GM19193 (cell line): ENCODE results near the gene PTTG1IP.

Experiments
- POLR2A ChIP-seq: IDR thresholded peaks from 4 replicates; pipeline ENCODE4 v1.6.1; 2011; ENCODE audit not compliant: insufficient read depth, insufficient read length; ENCODE audit errors: extremely low read depth

Gene PTTG1IP

GRCh38 chr21:44869781-44870747 is 3.4 kb downstream of the PTTG1IP start:
- no peak for TF ChIP-seq POLR2A

DNA sequence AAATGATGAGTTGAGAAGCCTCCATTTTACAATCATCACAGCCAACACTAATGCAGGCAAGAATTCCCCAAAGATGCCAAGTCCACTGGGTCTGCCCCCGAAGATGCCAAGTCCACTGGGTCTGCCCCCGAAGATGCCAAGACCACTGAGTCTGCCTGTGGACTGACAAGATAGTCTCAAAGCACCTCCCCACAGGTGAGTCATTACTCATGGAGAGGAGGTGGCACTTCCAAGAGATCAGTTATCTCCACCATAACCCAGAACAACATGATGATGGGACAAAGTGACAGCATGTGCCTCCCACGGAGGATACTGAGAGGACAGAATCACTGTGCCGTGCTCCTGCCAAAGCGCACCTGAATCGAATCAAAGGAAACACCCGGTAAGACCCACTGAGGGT is 4.8 kb downstream of the PTTG1IP start:
- TF ChIP-seq POLR2A: no peak

- TF ChIP-seq POLR2A: no peak
Observed at GRCh38 chr21:44867999-44868700, 5.3 kb downstream of the PTTG1IP start.

- TF ChIP-seq POLR2A: no peak
Observed at GRCh38 chr21:44867464-44867863, 6.0 kb downstream of the PTTG1IP start.

DNA sequence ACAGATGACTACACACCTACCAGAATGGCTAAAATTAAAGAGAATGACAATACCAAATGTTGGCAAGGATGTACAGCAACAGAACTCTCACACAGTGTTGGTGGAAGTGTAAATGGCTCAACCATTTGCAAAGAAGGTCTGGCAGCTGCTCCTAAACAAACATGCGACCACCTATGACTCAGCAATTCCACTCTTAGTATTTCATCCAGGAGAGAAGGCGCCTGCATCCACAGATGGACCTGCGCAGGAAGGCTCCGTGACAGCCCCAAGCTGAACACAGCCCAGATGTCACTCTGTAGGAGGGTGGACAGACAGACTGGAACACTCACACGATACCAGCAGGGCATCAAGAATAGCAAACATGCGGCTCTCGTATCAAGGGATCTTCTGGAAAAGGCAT is 6.7 kb downstream of the PTTG1IP start:
- no peak for TF ChIP-seq POLR2A

DNA sequence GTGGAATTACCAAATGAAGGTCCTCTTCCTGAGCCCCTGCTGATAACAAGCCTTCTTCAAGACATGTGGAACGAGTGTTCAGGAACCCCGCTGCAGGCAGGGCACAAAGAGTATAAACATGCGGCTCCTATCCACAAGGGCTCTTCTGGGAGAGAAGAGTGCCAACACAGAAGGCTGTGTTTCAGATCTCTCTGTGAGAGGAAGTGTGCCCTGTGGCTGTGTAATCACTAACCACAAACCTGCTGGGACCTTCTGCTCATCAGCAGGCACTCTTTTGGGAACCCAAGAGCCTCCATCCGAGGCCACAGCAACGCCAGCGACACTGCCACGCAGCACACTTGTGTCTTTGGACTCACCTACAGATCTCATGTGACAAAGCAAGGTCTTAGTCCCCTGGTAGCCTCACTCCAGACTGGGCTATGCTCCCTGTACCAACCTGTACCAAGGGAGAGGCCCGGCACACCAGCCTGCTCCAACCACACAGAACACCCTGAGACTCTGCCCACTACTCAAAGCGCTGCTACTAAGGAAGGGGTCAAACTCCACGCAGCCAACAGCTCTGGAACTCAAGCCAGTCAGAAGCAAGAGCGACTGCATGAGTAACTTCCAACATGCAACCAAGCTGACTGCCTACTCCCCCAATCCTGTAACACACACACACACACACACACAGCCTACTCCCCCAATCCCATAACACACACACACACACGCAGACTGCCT is 7.8 kb downstream of the PTTG1IP start:
- no peak for TF ChIP-seq POLR2A

DNA sequence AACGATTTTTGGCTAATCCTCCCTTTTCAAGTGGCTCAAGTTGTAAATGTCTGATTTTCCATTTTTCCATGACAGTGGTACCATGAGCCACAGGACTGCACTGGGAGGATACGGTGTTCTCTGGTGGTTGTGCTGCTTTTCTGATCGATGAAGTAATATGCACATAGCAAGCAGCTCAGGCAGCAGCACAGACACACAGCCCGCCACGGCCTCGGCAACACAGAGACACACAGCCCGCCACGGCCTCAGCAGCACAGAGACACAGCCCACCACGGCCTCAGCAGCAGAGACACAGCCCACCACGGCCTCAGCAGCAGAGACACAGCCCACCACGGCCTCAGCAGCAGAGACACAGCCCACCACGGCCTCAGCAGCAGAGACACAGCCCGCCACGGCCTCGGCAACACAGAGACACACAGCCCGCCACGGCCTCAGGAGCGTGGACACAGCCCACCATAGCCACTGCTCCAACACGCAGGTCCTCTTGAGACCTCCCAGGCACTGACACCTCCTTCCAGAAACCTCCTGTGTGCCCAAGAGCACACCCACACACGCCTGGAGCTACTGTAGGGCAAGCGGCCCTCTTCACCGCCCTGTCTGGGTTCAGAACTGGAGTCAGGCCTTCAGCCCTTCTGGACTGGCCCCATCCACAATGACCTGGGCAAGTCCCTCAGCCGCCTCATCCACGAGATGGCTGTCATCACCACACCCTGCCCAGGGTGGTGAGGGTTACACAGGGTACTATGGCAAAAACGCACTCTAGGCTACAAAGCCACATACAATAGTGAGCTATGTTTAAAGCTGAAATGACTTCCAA is 10.4 kb downstream of the PTTG1IP start:
- TF ChIP-seq POLR2A: no peak

- TF ChIP-seq POLR2A: no peak
Observed at GRCh38 chr21:44858791-44859190, 14.7 kb downstream of the PTTG1IP start.

- no peak for TF ChIP-seq POLR2A
Observed at GRCh38 chr21:44858291-44858690, 15.2 kb downstream of the PTTG1IP start.

- no peak for TF ChIP-seq POLR2A
Observed at GRCh38 chr21:44857127-44857892, 16.2 kb downstream of the PTTG1IP start.

- no peak for TF ChIP-seq POLR2A
Observed at GRCh38 chr21:44856131-44856530, 17.4 kb downstream of the PTTG1IP start.

GRCh38 chr21:44855572-44855971 is 17.9 kb downstream of the PTTG1IP start:
- no peak for TF ChIP-seq POLR2A

GRCh38 chr21:44854664-44855446 is 18.6 kb downstream of the PTTG1IP start:
- TF ChIP-seq POLR2A: no peak
